Measurements from ENCODE around the gene VEPH1.

Gene VEPH1

DNA sequence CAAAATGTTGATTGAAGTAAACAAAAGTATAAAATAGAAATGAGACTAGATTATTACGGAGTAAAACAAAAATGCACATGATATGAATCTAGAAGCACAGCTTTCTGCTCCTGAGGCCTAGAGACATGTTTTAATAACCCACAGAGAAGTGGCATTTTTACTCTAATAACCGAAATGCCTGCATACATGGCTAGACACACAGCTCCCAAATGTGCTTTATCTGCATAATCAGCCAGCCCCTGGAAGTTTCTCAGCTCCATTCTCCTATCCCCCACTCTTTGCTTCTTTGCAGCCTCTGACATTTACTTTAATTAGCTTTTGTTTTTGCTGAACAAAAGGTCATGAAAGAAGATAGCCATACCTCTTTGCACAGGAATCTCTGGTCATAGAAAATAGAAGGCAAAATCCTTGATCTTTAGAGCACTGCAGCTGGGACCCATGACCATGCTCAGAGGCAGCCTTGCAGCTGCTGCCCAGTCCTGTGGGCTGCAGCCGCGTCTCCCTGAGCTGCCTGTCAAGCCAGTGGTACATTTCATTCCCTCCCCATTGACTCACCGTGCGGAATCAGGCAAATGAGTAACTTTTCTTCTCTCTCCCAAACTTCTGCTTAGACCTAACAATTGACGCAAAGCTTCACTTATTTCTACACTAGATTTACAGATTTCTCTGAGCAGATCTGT lies at the start of gene VEPH1:
Gene VEPH1 (minus strand): TSS at position 501 of the 680 bp plus-strand sequence. CDS start 8,067 bp downstream, outside the sequence.
- DNase-seq: no peak

DNA sequence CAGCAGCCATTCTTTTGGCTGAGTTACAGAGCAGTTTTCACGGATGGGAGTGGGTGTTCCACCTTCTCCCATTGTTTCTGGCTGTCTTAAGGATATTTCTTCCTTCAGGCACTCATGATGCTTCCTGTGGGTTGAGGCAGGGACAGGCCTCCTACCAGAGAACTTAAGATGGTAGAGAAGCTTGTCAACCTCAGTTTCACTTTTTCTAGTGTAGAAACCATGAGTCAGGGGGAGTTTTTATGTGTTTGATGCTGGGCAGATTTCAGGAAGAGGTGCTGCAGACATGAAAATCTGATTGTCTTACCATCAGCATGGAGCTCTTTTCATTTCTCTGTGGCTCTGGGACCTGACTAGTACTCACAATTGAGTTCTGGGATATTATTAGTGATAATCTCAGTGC lies 48.7 kb upstream of the VEPH1 start:
- no peak for DNase-seq

DNA sequence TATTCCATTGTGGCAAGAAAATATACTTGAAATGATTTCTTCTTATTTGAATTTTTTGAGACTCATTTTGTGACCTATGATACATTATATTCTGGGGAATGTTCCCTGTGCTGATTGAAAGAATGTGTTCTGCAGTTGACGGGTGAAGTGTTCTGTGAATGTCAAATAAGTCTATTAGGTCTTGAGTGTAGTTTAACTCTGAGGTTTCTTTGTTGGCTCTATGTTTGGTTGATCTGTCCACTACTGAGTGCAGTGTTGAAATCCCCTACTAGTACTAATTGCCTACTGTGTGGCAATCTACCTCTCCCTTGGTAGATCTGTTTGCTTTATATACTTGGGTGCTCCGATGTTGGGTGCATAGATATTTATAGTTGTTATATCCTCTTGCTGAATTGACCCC lies 46.3 kb upstream of the VEPH1 start:
- DNase-seq: no peak

DNA sequence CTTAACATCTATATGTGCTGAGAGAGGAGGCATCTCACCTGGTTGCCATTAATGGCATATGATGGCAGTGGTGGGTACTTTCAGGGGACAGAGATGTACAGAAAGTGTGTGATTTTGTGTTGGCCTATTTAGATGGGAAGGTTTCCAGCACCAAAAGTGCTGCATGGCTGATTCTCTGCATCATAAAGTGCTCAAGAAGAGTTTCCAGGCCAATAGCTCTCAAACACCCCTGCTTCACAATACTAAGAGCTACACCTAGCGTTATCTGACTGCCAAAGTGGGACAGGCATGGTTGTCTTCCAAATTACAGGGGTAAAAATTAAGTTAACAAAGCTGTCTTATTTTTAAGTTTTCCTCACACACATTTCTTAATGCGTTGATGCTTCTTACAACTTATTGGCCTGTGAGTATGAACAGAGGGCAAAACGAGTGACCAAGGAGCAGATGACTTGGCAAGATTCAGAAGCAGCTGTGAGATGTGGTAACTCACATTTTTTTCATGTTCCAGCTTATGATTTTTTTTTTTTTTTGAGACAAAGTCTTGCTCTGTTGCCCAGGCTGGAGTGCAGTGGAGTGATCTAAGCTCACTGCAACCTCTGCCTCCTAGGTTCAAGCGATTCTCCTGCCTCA lies 41.4 kb upstream of the VEPH1 start:
- no peak for DNase-seq

DNA sequence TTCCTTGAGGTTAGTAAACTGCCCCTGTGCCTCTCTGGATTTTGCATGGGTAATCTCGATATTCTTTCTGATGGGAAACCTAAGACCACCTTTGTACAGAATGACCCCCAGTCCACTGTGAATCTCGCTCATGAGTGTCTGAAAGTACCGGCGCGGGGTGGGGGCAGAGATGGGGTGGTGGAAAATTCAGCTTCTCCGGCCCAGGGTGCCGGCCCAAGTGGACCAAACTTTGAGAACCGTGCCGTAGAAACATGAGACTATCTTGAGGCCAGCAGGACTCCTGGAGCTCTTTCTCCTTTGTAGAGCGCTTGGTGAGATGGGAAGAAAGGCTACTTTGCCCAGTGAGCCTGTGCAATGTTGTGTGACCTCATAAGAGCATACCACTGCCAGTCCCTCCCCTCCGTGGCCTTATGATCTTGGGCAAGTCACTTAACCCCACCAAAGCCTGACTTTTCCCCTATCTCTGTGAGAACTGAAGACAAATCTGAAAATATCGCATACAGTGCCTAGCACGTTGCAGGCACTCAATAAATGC lies 40.4 kb upstream of the VEPH1 start:
- no peak for DNase-seq

DNA sequence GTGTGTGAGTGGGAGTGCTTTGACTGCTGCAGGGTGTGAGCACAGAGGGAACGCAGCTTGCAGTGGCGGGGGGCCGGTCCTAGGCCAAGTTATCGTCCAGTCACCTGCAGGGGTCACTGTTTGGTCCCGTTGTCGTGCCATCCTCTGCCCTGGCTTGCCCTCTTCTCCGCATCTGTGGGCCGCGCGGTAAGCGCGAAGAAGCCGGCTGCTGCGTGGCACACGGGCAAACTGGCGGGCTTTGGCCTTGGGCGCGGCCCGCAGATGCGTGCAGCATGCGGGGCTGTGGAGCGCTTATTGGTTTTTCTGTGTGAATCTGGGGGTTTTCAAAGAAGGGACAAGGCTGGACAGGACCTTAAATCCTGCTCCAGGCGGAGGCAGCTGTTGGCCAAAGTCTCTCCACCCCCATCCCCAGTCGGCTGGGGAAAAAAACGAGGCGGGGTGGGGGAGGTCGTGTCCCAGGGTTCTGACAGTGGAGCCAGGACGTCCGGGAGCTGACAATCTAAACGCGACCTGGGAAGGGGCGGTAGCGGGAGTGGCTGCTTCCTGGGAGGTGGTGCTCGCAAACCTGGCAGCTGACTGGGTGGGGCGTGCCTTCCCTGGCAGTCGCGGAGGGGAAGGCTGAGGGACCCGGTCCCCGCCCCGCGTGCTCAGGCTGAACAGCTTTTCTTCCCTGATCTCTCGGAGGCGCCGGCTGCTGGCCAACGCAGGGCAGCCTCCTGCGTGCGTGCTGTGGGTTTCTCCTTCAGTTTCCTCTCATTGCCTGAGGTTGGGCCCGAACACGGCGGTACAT lies 39.7 kb upstream of the VEPH1 start:
- no peak for DNase-seq

DNA sequence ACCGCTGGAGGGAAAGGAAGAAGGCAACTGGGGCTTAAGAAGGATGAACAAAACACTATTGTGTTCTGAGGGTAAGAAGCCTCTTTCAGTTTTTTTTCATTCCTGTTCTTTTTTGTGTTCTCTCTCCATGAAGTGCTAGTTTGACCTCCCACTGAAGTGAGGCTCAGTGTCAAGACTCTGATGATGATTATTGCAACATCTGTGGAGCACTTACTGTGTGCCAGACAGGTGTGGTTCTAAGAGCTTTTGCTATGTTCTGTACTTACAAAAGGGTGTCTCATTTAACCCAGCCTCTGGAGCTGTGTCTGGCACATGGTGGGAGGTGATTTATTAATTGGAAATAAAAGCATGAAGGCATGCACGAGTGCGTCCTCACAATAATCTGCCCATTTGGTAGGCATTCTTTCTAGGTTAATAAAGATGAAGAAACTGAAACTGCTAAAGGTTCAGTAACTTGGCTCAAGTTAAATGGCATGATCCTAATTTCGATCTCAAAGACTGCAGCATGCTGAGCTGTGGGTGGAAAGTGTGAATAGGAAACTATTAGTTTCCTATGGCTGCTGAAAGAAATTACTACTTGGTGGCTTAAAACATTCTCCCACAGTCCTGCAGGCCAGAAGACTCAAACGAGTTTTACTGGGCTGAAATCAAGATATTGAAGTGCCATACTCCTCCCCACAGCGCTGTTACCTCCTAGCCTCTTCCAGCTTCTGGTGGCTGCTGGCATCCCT lies 38.5 kb upstream of the VEPH1 start:
- no peak for DNase-seq

DNA sequence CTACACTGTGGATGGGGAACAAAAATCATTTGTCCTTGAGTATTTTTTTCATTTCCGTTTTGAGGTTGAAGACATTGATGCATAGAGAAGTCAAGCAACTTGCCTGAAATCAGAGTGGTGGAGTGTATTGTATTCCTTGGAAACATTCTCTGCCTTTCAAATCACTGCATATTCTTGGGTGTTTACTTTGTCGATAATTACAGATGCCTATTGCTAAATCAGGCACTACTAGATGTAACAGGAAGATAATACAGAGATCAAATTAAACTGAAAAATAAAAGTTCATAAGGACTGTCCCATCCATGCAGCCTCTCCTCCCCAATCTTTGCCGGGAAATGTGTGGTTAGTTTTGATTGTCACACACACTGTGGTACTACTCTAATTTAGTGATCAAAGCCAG lies 37.4 kb upstream of the VEPH1 start:
- DNase-seq: no peak

DNA sequence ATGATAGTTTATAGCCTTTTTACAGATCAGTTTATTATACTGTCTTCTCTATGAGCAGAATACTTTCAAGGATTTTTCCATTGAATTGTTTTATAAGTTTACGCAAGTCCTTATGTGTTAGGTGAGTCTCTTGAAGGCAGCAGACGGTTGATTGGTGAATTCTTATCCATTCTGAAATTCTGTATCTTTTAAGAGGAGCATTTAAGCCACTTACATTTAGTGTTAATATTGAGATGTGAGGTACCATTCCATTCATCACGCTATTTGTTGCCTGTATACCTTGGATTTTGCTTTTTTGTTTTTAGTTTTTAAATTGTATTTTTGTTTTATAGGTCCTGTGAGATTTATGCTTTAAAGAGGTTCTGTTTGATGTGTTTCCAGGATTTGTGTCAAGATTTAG lies 32.5 kb upstream of the VEPH1 start:
- DNase-seq: no peak

DNA sequence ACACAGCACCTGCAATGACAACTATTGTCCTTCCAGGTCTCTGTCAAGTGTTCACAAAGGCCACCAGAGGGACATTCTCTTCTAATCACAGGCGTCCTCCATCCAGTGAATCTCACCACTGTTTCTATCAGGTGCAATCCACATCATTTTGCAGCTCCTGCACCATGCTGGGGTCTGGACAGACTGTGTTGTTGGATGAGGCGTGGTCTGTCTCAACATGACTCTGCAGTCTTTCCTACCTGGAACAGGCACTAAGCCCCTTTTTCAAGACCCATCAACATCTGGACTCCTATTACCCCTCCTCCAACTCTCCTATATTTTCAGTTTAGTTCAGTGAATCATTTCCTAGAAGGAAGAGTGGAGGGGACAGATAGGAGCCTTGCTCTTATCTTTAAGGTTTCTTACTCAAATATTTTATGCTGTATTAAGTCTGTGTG lies 31.5 kb upstream of the VEPH1 start:
- no peak for DNase-seq

DNA sequence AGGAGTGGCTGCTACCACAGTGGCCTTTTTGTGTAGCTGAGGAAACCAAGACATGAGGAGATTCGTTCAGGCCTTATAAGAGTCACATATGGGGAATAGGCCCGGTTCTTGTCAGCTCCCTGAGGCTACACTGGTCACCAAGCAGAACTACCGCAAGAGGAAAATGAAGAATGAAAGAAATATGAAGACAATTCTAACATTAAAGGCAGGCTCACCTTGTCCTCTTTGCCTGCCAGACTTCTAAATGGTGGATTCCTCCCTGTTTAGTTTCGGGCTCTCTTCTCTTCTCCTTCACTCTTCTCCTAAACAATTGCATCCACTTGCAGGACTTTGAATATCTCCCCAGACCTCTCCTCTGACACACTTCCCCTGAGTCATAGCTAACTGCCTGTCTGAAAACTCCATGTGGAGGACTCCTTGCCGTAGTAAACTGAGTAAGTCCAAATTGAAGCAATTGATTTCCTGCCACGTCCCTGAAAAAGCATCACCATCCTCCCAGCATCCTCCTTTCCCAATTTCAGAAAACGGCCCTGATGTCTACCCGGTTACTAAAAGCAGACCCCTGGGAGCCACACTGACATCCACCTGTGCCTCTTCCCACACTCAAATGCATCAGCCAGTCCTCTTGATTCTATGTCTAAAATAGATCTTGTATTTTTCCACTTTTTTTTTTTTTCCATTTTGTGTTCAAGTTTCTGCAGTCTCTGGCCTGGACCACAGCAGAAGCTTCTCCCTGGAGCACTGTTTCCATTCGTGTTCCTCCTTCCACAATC lies 30.3 kb upstream of the VEPH1 start:
- no peak for DNase-seq

DNA sequence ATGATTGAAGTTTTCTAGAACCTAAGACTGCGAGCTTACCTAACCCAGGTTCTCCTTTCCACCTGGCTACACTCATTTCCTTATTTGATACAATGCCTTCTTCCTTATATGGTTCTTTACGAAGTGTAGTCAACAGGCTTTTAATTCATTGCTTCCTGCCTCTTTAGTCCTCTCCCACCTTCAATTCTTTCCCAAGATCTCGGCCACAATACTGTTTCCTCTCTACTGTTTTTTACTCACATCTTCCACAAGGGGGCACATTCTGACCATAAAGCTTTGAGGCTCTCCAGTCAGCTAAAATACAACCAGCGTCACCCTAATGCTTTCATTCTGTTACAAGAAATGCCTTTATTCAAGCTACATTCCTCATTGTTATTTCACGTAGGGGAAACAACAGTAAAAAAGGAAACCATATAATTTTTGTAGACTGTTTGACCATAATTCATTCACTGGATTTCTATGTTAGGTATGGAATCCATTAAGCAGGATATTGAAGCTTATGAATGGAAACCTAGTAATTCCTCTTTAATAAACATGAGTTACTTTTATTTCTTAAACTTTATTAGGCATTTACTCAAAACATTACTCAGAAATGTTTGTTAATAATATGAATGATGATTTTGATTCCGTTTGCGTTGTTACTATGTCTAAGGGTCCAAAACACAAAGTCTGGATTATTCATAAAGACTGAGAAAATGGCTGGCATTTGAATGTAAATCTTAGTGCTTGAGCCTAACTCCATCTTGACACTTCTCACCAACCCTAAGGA lies 29.5 kb upstream of the VEPH1 start:
- DNase-seq: peak; percentile 59

DNA sequence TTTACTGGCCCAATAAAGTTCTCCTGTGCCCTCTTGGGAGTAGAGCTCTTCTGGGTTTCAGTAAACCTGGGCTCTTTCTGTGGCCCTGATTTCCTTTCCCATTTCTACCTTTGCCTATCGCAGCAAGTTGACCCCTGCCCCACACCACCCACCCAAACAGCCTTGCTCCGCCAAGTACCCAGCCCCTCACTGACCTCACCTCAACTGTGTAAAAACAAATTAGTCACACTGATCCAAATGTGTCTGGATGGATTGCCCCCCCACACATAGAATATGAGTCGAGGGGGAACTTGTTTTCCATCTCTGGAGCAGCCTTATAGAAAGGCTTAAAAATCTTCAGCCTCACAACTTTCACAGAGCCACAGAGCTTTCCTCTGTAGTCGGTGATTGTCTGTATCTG lies 28.6 kb upstream of the VEPH1 start:
- DNase-seq: no peak

DNA sequence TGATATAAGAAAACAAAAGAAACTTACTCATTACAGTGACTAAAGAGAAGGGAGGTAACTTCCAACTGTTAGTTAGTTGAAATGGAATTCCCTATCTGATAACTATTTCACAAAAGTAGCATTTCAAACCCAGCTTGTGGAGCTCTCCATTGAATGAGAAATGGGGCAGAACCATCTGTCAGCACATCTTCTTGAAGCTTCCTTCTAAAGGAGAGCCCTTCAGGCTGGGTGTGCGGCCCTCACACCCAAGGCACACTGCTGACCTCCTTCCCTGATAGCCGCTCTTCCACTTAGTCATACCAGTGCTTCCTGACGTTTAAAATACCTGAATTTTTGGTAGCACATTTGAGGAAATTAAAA lies 28.1 kb upstream of the VEPH1 start:
- DNase-seq: no peak

DNA sequence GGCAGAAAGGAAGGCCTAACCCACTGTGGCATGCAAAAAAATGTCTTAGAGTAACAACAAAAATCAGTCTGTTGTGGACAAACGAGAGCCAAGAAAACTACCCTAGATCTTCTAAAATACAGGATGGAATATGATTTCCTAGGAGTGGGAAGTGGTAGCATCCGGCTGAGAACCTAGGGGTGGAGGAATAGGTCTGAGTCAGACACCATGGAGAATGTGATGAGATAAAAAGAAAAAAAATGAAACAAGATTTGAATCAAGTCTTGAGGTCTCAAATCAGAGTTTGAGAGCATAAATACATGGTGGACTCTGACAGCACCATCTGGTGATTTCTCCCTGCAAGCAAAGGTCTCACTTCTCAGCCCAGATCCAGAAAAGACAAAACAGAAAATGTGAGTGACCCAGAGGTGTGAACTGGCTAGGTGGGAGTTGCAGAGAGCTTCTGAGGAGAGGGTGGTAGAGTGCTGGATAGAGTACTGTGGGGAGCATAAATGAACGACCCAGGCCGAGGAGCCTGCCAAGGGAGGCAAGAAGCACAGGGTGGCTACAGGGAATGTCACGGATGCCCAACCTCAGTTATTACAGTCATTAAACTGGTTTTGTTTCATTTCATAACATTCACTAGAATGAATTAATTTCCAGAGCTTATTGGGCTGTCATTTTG lies 27.6 kb upstream of the VEPH1 start:
- DNase-seq: no peak

DNA sequence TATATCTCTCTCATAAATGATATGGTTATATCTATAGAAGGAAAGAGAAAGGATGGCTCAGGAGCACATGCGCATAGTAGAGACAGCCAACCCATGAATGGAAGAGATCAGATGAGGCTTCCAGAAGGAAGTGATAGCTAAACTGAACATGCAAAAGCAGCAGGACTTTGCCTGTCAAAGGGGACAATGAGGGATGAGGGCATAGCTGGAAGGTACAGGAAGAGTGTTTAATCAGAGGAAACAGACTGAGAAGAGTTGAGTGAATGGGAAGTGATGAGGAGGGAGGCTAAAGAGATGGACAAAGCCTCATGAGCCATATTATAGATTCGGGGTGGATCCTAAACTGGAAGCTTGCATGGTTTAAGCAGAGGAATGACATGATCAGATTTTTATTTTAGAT lies 26.5 kb upstream of the VEPH1 start:
- no peak for DNase-seq

DNA sequence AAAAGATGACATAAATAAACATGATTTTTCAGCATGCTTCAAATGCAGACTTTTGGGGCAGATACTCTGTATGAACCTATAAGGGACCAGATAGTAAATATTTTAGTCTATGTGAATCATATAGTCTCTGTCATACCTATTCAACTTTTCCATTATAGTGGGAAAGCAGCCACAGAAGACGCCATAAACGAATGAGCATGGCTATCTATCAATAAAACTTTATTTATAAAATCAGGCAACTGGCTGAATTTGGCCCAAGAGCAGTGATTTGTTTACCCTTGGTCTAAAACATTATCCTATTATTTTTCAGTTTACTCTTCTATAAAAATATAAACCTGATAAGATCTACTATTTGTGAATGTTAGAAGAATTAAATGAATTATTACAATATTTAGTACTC lies 25.9 kb upstream of the VEPH1 start:
- DNase-seq: no peak

DNA sequence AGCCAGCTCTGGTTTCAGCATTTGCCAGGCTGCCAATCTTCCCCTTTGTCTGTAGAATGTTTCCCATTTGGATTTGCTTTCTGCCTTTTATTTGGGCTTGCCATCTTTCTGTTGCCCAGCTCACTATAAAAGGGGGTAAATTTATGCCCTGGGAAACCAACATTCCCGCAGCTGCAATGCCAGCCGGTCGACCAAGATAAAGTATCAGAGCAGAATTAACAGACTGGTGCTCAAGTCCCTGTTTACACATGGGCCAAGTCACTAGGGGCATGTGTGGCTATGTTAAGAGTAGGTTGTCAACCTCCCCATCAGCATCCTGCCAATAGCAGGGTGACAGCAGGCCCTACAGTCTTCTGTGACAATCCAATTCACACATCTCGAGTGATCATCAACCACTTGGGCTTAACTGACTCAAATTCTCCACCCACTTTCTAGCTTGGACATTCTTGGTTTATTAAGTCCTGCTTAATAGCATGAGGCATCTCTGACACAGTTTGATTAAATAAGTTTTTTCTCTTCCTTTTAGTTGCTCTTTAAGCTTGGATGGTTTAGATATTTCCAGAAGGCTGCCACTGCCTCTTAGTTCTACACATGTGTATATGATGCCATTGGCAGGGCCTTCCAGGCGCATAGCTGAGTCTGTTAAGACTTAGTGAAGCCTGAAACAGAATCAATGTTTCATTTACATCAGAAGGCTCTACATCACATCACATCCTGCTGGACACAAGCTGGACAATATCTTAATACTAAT lies 24.1 kb upstream of the VEPH1 start:
- DNase-seq: no peak

DNA sequence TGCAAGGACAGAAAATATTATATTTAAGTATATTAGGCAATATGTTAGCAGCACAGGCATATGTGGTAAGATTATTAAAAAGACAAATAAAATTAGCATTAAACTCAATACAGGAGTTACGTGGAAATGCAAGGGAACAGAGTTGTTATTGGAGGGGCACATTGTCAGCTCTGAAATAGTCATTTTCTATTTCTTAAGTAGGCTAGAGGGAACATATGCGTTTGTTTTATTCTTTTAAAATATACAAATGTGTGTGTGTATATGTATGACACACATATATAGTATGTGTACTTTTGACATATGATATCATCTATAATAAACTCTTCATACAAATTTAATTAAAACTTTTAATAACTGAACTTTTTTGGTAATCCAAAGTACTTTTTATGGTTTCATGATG lies 22.8 kb upstream of the VEPH1 start:
- DNase-seq: no peak

DNA sequence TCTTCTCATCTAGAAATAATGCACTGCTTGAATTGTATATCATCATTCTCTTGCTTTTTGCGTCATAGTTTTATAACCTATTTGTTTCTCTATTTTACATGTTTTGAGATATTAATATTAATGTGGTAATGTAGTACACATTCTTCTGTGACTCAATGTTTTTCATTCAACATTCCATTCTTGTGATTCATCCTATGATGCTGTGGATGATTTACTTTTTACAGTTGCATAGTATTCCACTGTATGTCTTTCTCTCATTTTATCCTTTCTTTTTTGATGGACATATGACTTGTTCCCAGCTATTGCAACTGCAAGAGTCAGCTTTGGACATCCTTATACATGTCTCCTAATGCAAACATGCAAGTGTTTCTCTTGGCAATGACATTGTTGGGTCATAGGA lies 20.6 kb upstream of the VEPH1 start:
- DNase-seq: no peak
